Measurements from ENCODE around the gene GOLGA3. TPM values are rescaled to one million over a fixed set of nuclear protein-coding genes. Genes with fewer than 3 reads are reported as not detected.

Gene GOLGA3
- total RNA-seq, 4 donors from 2014 or later, result 69.8 to 117 (median 97.7) TPM

DNA sequence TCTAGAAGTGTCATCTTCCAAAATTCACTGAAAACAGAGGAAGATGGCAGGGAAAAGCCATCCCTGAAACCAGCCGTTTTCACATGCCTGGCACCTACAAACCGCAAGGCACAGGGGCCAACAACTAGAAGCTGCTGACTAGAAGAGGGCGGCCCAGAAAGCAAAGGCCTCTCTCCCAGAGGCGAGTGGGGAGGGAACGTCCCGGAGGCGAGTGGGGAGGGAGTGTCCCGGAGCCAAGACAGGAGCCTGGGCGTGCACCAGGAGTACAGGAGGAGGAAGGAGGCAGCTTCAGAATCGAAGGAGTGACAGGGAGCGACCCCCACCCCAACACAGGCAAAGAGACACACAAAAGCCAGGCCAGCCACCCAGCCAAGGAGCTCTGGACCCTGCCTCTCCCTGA, 88.0 kb downstream of the GOLGA3 start:
- DNase-seq (ENCODE audit: low spot score in 2 of 2), result no peak
- no peaks in the 10 kb centered on the region for H3K27me3 ChIP-seq
- WGBS, 2 donors, result 84 to 87% methylated on average over 11 of the region's 11 CpGs
- H3K36me3 ChIP-seq, result peaks cover 8 to 100% (median 51%) of the 10 kb centered on the region in 3 donors
- H3K4me1 ChIP-seq, result no peaks in the 10 kb centered on the region
- no peaks in the 10 kb centered on the region for H3K9me3 ChIP-seq
- no peak overlapping the region for H3K27ac ChIP-seq
- H3K4me3 ChIP-seq, result no peak overlapping the region
- TF ChIP-seq EP300 (IDR thresholded peaks at IDR 0.05) (no peak), CTCF (IDR thresholded peaks at IDR 0.05) (no peak), POLR2A (IDR thresholded peaks at IDR 0.05) (no peak)

- H3K9me3 ChIP-seq, result no peaks in the 10 kb centered on the region
- no peaks in the 10 kb centered on the region for H3K4me1 ChIP-seq
- TF ChIP-seq POLR2A (IDR thresholded peaks at IDR 0.05), result no peak
- no peak for TF ChIP-seq EP300 (IDR thresholded peaks at IDR 0.05)
- TF ChIP-seq CTCF (IDR thresholded peaks at IDR 0.05), result no peak
- no peak overlapping the region for H3K27ac ChIP-seq
- no peak overlapping the region for H3K4me3 ChIP-seq
- DNase-seq (ENCODE audit: low spot score in 2 of 2), result no peak
- peaks cover 7 to 100% (median 51%) of the 10 kb centered on the region in 3 donors for H3K36me3 ChIP-seq
- H3K27me3 ChIP-seq, result no peaks in the 10 kb centered on the region
- whole genome bisulfite sequencing, 2 donors, result 86 to 89% methylated on average over 6 of the region's 6 CpGs
Measured at GRCh38 chr12:132740313-132740646, 88.4 kb downstream of the GOLGA3 start.

DNA sequence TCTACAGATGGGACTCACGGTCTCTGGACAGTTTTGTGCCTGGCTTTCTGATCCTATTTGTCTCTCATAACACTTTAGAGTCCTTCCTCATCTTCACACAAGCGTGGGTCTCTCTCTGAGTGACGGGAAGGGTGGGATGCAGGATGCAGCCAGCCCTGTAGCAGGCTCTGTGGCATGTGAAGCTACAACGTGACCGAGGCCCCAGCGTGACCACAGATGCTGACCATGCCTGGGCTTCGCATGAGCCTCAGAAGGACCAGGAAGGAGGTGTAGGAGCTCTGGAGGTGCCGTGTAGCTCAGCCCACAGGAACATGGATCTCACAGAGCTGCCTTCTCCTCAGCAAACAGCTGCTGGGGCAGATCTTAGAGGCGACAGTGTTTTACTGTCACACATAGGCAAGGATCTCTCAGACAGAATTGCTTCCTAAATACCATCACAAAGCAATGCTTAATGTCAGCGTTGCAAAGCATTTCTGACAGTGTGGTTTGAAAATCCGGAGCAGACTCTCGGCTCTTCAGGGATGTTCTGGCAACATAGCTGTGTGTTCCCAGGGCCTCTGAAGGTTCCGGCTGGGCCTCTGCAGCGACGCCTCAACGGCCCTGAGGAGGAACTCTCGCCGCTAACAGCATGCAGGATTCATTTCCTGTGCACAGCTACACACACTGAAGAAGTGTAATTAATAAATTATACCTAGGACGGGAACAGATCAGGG, 88.9 kb downstream of the GOLGA3 start:
- Histone ChIP-seq H3K4me3 (no peak overlapping the region), H3K9me3 (no peaks in the 10 kb centered on the region), H3K27me3 (no peaks in the 10 kb centered on the region), H3K27ac (no peak overlapping the region), H3K4me1 (no peaks in the 10 kb centered on the region), H3K36me3 (peaks cover 3 to 100% (median 49%) of the 10 kb centered on the region in 3 donors)
- no peak for TF ChIP-seq EP300 (IDR thresholded peaks at IDR 0.05)
- 84 to 89% methylated on average over 19 of the region's 19 CpGs for WGBS, 2 donors
- DNase-seq (ENCODE audit: low spot score in 2 of 2), result no peak

GRCh38 chr12:132736913-132737312, 91.8 kb downstream of the GOLGA3 start:
- Histone ChIP-seq H3K4me1 (no peaks in the 10 kb centered on the region), H3K27ac (no peak overlapping the region), H3K36me3 (peaks cover 3 to 100% (median 58%) of the 10 kb centered on the region in 3 donors), H3K9me3 (no peaks in the 10 kb centered on the region), H3K4me3 (no peak overlapping the region), H3K27me3 (no peaks in the 10 kb centered on the region)
- WGBS, 2 donors, result 86 to 90% methylated on average over 10 to 15 of the region's 15 CpGs
- TF ChIP-seq POLR2A (IDR thresholded peaks at IDR 0.05), result no peak
- no peak for TF ChIP-seq CTCF (IDR thresholded peaks at IDR 0.05)
- TF ChIP-seq EP300 (IDR thresholded peaks at IDR 0.05), result no peak
- DNase-seq (ENCODE audit: low spot score in 2 of 2), result no peak

DNA sequence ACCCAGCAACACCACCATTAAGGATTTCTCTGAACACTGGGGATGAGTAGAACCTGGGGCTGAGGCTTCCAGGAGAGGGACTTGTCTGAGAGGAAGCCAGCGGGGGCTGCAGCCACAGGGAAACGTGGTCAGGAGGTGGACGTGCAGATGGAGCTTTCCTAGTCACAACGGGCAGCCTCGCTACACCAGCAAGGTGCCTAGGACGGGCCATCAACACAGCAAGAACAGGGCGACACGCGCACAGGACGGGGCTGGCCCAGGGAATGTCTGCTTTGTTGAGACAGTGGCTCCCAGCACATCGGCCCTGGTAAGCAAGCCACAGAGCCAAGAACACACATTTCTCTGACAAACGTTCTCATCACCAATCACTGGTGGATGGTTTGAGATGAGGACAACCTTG, 92.3 kb downstream of the GOLGA3 start:
- H3K36me3 ChIP-seq, result peaks cover 3 to 100% (median 54%) of the 10 kb centered on the region in 3 donors
- H3K9me3 ChIP-seq, result no peaks in the 10 kb centered on the region

More for the DNA sequence above, 92.3 kb downstream of the GOLGA3 start:
- TF ChIP-seq EP300 (IDR thresholded peaks at IDR 0.05) (no peak), POLR2A (IDR thresholded peaks at IDR 0.05) (no peak), CTCF (IDR thresholded peaks at IDR 0.05) (no peak)
- no peak overlapping the region for H3K27ac ChIP-seq
- no peaks in the 10 kb centered on the region for H3K4me1 ChIP-seq
- DNase-seq (ENCODE audit: low spot score in 2 of 2), result no peak
- no peaks in the 10 kb centered on the region for H3K27me3 ChIP-seq
- H3K4me3 ChIP-seq, result no peak overlapping the region
- 93% methylated on average over 12 of the region's 12 CpGs for WGBS, 2 donors
